D721Med (cell line): ENCODE measurements around the gene CCDC88B.
A peak's percentile ranks its signal among the peaks of the same experiment; 100 is the strongest.

ENCODE experiments used
- DNase-seq: peaks from one replicate; pipeline ENCODE4 v3.0.0; 2011; ENCODE audit warnings: low spot score; ENCODE audit not compliant: insufficient read length
- FAIRE-seq: peaks from 2 replicates; lab custom pipeline; 2011; peaks lifted over from hg19 to GRCh38; lab: Jason Lieb, UNC
- CTCF ChIP-seq: IDR thresholded peaks from 2 replicates; pipeline ENCODE4 v1.5.1; 2012; ENCODE audit warnings: mild to moderate bottlenecking, control low read depth; ENCODE audit not compliant: insufficient read depth; ENCODE audit errors: missing control alignments

CCDC88B gene

GRCh38 chr11:64352995-64353714 is 13.2 kb downstream of the CCDC88B start:
- DNase-seq (no peak), FAIRE-seq (no peak)
- no peak for TF ChIP-seq CTCF

GRCh38 chr11:64353715-64354506 is 13.9 kb downstream of the CCDC88B start:
- DNase-seq (no peak), FAIRE-seq (no peak)
- TF ChIP-seq CTCF: no peak

- DNase-seq (peak; percentile 96), FAIRE-seq (no peak)
- TF ChIP-seq CTCF: peak; percentile 84
Observed at GRCh38 chr11:64355078-64355940, 15.3 kb downstream of the CCDC88B start.

- peak; percentile 78 for TF ChIP-seq CTCF
- DNase-seq (peak; percentile 62), FAIRE-seq (no peak)
Observed at GRCh38 chr11:64356498-64357411, 16.8 kb downstream of the CCDC88B start.

GRCh38 chr11:64357446-64357845 is 17.4 kb downstream of the CCDC88B start:
- TF ChIP-seq CTCF: no peak
- FAIRE-seq: no peak
- no peak for DNase-seq

- TF ChIP-seq CTCF: no peak
- DNase-seq (no peak), FAIRE-seq (no peak)
Observed at GRCh38 chr11:64357904-64358535, 18.0 kb downstream of the CCDC88B start.
